Vagina (tissue), 2 donors: ENCODE data around the gene DENND1A.

Source experiments
- CTCF ChIP-seq, 3 experiments: fragments of 450-650 bp in 2 of 3; fragments of 200-600 bp in 1 of 3; sonication (generic) in 1 of 3; IDR thresholded peaks; one replicate each; pipeline ENCODE4 v1.5.1; 2017 to 2019; ENCODE audit warnings: antibody characterized with exemption in 3 of 3, mild to moderate bottlenecking in 2 of 3, moderate library complexity in 2 of 3
- POLR2A ChIP-seq, 2 donors: fragments of 450-650 bp; IDR thresholded peaks; one replicate each; pipeline ENCODE4 v1.6.1; 2017; ENCODE audit warnings: antibody characterized with exemption in 2 of 2, mild to moderate bottlenecking in 2 of 2, moderate library complexity in 2 of 2

GRCh38 chr9:123611226-123611625 is 318.7 kb downstream of the DENND1A start:
- TF ChIP-seq CTCF (IDR thresholded peaks at IDR 0.05) (no peak), POLR2A (IDR thresholded peaks at IDR 0.05) (no peak)
